ENCODE data around the gene KLK3.

The KLK3 gene

GRCh38 chr19:50832666-50833065 lies 22.0 kb upstream of the KLK3 start:
- no peak for DNase-seq

- no peak for DNase-seq
Measured at GRCh38 chr19:50833117-50833801, 21.5 kb upstream of the KLK3 start, which contains the start of gene KLK15. KLK15 (minus strand) TSS chr19:50833574; CDS start chr19:50831492, 2,082 bp downstream.

DNA sequence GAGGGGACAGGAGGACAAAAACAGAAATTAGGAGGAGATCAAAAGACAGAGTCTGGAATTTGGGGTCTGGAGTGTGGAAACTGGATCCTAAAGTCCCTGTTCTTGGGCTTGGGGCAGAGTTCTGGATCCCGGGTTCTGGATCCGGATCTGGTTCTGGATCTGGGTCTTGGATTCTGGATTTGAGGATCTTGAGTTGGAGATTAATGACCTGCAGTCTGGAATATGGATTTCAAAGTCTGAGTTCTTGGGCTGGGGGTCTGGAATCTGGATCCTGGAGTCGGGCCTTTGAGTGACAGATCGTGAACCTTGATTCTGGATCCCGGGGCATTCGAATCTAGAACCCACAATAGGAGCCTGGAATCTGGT lies 20.9 kb upstream of the KLK3 start:
- DNase-seq = no peak

DNA sequence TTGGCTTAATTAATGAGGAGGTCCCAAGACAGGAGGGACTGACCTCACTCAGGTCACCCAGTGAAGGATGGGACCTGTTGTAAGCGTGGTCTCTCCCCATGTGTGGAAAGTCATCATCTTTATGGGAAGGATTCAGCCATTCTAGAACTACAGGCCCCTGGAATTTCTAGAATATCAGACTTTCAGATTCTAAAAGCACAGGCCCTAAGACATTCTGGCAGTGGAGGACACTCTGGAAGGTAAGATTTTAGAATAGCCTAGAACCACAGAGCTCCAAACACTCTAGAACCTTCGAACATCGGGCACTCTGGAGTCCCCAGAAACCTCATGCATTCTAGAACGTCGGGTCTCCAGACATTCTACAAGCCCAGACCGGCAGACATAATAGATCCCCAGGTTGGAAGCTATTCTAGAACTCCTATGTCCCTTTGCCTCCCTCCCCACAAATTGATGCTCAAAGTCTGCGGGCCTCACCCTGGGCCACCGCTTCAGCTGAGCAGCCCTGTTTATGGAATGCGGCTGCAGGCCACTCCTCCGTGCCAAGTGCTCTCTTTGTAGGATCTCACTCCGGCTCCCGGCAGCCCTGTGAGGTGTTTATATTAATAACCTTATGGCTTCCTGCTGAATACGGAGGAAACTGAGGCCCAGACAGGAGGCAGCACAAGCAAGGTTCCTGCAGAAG lies 19.5 kb upstream of the KLK3 start:
- no peak for DNase-seq

DNA sequence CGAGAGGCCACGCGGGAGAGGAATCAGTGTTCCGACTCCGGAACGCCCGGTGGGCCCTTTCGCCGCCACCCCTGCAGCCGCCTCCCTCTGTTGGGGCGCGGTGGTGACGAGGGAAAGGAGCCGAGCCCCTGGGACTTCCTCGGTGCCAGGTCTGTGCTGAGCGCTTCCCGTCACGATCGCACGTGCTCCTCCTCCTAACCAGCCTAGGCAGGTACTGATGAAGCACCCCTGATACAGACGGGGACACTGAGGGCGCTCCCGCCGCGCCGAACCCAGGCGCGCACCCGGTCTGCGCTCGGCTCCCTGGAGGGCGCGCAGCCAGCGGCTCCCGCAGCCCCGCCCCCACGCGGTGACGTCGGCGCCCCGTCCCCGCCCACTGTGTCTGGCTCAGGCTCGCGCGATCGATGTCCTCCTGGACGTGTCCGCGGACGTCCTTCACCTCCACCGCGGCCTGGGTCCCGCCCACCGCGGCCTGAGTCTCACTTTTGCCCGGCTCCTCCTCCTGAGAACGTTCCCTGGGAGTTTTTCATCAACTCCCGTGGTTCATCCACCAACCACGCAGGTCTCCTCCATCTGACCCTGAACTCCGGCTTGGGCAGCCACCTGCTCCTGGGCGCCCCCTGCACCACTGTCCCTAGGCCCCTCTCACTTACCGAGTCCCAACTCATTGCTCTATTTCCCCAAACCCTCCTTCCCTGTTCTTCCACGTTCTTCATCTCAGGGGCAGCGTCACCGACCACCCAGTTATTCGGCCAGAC lies 18.8 kb upstream of the KLK3 start:
- peak; percentile 66 to 91 (median 81) for DNase-seq

- no peak for DNase-seq
Measured at GRCh38 chr19:50836543-50837195, 18.0 kb upstream of the KLK3 start.

DNA sequence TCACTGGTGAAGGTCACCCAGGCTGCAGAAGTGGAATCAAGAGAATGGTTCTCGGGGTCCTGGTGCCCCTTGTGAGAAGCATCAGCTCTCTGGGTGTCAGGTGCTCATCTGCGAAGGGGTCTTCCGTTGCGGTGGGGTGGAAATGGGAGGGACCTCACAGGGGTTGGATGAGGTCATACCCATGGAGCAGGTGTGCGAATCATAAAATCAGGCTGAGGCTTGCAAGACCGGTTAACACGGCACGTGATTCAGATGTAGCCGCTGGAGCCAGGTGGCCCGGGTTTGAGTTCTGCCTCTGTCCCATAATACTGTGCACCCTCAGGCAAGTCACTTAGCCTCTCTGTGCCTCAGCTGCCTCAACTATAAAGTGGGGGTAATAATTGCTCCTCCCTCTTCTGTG lies 17.4 kb upstream of the KLK3 start:
- DNase-seq = no peak

- DNase-seq = no peak
Measured at GRCh38 chr19:50838239-50838638, 16.5 kb upstream of the KLK3 start.

DNA sequence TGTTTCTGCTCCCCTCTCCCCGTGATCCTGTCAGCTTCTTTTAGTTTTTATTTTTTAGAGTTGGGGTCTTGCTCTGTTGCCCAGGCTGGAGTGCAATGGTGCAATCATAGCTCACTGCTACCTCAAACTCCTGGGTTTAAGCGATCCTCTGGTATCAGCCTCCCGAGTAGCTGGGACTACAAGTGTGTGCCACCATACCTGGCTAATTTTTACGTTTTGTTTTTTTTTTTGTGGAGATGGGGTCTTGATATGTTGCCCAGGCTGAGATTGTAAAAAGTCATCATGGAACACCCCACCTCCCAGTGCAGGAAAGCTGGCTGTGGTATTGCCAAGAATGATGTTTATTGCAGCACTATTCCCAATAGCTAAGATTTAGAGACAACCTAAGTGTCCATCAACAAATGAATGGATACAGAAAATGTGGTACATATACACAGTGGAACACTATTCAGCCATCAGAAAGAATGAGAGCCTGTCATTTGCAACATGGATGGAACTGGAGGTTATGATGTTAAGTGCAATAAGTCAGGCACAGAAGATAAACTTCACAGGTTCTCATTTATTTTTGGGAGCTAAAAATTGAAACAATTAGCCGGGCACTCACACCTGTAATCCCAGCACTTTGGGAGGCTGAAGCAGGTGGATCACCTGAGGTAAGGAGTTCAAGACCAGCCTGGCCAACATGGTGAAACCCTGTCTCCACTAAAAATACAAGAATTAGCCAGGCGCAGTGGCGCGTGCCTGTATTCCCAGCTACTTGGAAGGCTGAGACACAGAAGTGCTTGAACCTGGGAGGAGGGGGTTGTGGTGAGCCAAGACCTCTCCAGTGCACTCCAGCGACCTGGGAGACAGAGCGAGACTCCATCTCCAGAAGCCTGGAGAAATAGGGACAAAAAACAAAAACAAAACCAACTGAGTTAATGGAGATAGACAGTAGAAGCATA lies 14.7 kb upstream of the KLK3 start:
- no peak for DNase-seq

DNA sequence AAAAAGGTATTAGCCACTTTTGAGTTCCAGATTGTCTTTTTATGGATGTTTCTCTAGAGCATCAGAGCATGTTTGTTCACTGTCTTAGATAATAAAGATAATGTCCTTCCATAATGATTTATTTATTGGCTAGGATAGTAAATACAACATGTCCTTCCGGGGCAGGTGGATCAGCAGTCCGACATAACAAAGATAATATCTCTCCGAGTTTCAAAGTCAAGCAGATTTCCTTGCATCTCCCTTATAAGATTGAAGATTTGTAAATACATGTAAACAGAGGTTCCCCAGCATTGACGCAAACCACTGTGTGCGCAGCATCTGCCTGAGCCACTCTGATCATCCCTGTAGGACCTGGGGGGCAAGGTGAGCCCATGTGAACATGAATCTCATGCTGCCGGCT lies 12.6 kb upstream of the KLK3 start:
- DNase-seq = no peak

DNA sequence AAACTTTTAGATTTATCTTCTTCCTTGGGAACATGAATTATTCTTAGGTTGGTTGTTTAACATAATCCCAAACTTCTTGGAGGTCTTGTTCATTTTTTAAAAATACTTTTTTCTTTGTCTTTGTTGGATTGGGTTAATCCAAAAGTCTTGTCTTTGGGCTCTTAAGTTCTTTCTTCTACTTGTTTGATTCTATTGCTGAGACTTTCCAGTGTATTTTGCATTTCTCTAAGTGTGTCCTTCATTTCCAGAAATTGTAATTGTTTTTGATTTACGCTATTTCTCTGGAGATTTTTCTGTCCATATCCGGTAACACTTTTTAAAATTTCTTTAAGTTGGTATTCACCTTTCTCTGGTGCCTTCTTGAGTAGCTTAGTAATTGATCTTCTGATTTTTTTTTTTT lies 11.5 kb upstream of the KLK3 start:
- DNase-seq = no peak

DNA sequence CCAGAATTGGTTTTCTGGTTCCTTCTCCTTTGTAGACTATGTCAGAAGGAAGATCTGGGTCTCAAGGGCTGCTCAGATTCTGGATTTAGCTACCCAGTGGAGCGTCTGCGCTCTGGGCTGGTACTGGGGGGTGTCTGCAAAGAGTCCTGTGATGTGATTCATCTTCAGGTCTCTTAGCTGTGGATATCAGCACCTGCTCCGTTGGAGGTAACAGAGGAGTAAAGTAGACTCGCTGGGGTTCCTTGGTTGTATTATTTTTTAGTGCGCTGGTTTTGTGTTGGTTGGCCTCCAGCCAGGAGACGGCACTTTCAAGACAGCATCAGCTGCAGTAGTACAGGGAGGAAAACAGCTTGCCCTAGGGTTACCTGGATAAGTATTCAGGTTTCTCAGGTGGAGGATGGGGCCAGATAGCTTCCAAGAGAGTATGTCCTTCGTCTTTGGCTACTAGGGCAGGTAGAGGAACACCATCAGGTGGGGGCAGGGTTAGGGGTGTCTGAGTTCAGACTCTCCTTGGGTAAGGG lies 11.0 kb upstream of the KLK3 start:
- DNase-seq = no peak

GRCh38 chr19:50844296-50844935 lies 10.3 kb upstream of the KLK3 start:
- no peak for DNase-seq

GRCh38 chr19:50850738-50851137 lies 4.0 kb upstream of the KLK3 start:
- no peak for DNase-seq

DNA sequence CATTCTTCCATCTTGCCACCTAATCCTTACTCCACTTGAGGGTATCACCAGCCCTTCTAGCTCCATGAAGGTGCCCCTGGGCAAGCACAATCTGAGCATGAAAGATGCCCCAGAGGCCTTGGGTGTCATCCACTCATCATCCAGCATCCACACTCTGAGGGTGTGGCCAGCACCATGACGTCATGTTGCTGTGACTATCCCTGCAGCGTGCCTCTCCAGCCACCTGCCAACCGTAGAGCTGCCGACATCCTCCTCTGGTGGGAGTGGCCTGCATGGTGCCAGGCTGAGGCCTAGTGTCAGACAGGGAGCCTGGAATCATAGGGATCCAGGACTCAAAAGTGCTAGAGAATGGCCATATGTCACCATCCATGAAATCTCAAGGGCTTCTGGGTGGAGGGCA lies 3.1 kb upstream of the KLK3 start:
- no peak for DNase-seq

- no peak for DNase-seq
Measured at GRCh38 chr19:50857366-50857765, 2.7 kb downstream of the KLK3 start.

- DNase-seq = no peak
Measured at GRCh38 chr19:50858886-50859285, 4.2 kb downstream of the KLK3 start.

DNA sequence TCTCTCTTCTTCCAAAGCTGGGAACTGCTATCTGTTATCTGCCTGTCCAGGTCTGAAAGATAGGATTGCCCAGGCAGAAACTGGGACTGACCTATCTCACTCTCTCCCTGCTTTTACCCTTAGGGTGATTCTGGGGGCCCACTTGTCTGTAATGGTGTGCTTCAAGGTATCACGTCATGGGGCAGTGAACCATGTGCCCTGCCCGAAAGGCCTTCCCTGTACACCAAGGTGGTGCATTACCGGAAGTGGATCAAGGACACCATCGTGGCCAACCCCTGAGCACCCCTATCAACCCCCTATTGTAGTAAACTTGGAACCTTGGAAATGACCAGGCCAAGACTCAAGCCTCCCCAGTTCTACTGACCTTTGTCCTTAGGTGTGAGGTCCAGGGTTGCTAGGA lies 5.1 kb downstream of the KLK3 start:
- no peak for DNase-seq

- no peak for DNase-seq
Measured at GRCh38 chr19:50861010-50861409, 6.3 kb downstream of the KLK3 start.

DNA sequence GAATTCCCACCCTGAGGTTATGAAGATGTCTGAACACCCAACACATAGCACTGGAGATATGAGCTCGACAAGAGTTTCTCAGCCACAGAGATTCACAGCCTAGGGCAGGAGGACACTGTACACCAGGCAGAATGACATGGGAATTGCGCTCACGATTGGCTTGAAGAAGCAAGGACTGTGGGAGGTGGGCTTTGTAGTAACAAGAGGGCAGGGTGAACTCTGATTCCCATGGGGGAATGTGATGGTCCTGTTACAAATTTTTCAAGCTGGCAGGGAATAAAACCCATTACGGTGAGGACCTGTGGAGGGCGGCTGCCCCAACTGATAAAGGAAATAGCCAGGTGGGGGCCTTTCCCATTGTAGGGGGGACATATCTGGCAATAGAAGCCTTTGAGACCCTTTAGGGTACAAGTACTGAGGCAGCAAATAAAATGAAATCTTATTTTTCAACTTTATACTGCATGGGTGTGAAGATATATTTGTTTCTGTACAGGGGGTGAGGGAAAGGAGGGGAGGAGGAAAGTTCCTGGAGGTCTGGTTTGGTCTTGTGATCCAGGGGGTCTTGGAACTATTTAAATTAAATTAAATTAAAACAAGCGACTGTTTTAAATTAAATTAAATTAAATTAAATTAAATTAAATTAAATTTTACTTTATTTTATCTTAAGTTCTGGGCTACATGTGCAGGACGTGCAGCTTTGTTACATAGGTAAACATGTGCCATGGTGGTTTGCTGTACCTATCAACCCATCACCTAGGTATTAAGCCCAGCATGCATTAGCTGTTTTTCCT lies 7.0 kb downstream of the KLK3 start:
- no peak for DNase-seq

GRCh38 chr19:50869479-50869878 lies 14.8 kb downstream of the KLK3 start:
- DNase-seq = no peak

Measured in suppressor macrophage treated with lipopolysaccharide for 1 hour (primary cell).